GM11168 (cell line): ENCODE measurements around the gene SLC25A46.
"Not testable (repeated sequence)": the region's sequence is repeated elsewhere in the genome, so short reads cannot be mapped to it uniquely, and the experiment has no call there.

Experiments used
- in situ Hi-C: fragments of 300-500 bp; cut with MboI; formaldehyde crosslinking; loops from one replicate; pipeline ENCODE4 v1.12.0; 2022; ENCODE audit warnings: low sequenced_read_pairs; ENCODE audit not compliant: unreplicated experiment

The SLC25A46 gene

GRCh38 chr5:110738812-110739651, at the start of gene SLC25A46:
Gene SLC25A46, plus strand, starts transcription at chr5:110739007. Its CDS starts 113 bp downstream, at chr5:110739120.
- in situ Hi-C loops = loop anchor here (25.0 kb wide), 1 partner anchor 1423 kb away; no protein-coding TSS in a partner anchor

GRCh38 chr5:110690587-110690986, 48.2 kb upstream of the SLC25A46 start:
- in situ Hi-C loops = not testable (repeated sequence)

GRCh38 chr5:110692669-110693068, 46.1 kb upstream of the SLC25A46 start:
- in situ Hi-C loops = not testable (repeated sequence)

DNA sequence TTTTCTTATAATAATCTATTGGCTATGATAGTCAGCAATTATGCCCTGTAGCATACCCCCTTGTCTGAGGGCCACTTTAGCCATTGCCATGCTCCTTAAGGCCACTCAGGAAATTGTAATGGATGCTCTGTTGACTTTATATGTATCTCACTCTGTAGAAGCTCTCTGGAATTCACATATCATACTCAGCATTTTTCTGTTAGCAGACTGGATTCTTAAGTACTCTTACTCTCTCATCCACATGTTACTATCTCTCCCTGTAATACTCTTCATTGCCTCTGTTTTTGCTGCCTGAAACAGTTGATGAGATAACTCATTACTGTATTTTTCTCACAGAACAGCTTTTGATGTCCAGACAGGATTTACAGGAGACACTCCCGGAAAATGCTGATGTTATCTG, 36.5 kb upstream of the SLC25A46 start:
- in situ Hi-C loops = no loop called here

GRCh38 chr5:110702704-110703103, 36.1 kb upstream of the SLC25A46 start:
- in situ Hi-C loops = no loop called here

DNA sequence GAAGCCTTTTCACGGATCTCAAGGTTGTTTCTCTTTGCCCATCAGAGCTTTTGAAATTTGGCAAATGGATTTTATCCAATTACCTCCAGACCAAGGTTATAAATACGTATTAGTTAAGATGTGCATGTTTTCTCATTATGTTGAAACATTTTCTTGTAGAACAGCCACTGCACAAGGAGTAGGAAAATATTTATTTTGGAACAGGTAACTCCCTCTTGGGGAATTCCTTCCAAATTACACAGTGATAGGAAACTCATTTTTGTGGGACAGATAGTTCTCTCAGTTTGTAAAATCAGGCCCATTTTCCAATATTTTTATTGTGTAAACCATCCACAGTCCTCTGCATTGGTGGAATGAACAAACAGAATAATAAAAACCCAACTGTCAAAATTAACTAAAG, 35.3 kb upstream of the SLC25A46 start:
- in situ Hi-C loops = no loop called here

GRCh38 chr5:110705349-110705748, 33.5 kb upstream of the SLC25A46 start:
- in situ Hi-C loops = no loop called here

DNA sequence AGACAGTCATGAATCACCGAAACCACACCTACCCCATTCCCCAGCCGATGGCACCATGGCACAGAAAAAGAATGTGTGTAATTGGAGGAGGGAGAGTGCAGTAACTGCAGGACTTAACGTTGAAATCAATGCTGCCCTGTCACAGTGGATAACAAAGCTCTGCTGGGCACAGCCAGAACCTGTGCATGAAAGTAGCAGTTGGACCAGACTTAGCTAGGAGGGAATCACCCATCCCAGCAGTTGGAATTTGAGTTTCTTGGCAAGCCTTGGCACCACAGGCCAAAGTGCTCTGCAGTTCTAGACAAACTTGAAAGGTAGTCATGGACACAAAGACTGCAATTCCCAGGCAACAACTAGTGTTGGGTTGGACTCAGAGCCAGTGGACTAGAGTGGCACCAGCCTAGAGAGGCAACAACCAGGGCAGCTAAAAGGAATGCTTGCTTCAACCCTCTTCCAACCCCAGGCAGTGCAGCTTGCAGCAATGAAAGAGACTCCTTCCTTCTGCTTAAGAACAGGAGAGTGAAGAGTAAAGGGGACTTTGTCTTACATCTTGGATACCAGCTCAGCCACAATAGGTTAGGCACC, 31.5 kb upstream of the SLC25A46 start:
- in situ Hi-C loops = no loop called here

GRCh38 chr5:110716247-110717245, 22.3 kb upstream of the SLC25A46 start:
- in situ Hi-C loops = no loop called here

- in situ Hi-C loops = no loop called here
Measured at GRCh38 chr5:110718311-110718710, 20.5 kb upstream of the SLC25A46 start.

GRCh38 chr5:110726249-110727024, 12.4 kb upstream of the SLC25A46 start, which contains the start of gene TMEM232:
Gene TMEM232, minus strand, starts transcription at chr5:110726671. Its CDS starts 59,319 bp downstream, at chr5:110667352.
- in situ Hi-C loops = loop anchor here (25.0 kb wide), 1 partner anchor 1436 kb away; no protein-coding TSS in a partner anchor

- in situ Hi-C loops = loop anchor here (25.0 kb wide), 1 partner anchor 1435 kb away; no protein-coding TSS in a partner anchor
Measured at GRCh38 chr5:110727025-110727314, 11.8 kb upstream of the SLC25A46 start.

GRCh38 chr5:110731499-110731898, 7.3 kb upstream of the SLC25A46 start:
- in situ Hi-C loops = loop anchor here (25.0 kb wide), 1 partner anchor 1431 kb away; no protein-coding TSS in a partner anchor

DNA sequence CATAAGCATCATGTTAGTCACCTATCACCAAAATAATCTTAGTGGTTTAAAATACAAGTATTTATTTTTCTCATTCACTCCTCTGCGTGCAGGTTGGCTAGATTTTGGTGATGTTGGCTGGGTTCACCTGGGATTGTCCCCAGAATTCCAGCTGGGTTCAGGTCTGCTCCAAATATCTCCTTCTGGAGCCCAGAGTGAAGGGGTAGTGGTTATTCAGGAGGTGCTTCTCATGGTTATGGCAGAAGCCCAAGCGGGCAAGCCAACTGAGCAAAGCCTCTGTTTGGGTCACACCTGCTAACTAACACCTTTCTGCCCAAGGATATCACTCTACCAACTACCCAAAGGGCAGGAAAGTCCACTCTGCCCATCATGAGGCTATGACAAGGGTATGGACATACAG, 4.7 kb upstream of the SLC25A46 start:
- in situ Hi-C loops = loop anchor here (25.0 kb wide), 1 partner anchor 1428 kb away; no protein-coding TSS in a partner anchor

GRCh38 chr5:110735556-110735955, 3.3 kb upstream of the SLC25A46 start:
- in situ Hi-C loops = loop anchor here (25.0 kb wide), 1 partner anchor 1427 kb away; no protein-coding TSS in a partner anchor

DNA sequence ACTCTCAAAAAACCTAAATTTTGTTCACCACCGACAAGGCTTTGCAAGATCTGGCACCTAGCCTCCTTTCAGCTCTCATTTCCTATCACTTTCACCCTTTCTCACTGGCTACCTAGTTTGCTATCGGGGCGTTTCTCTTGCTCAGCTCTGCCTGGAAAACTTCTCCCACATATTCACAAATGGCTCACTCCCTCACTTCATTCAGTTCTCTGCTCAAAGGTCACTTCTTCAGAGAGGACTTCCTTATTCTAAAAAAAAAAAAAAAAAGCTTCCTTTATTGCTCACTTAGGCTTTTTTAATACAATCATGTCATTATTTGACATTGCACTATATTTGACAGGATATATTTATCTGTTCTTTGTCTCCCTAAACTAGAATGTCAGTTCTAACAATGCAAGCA, 2.1 kb upstream of the SLC25A46 start:
- in situ Hi-C loops = loop anchor here (25.0 kb wide), 1 partner anchor 1426 kb away; no protein-coding TSS in a partner anchor

- in situ Hi-C loops = loop anchor here (25.0 kb wide), 1 partner anchor 1424 kb away; no protein-coding TSS in a partner anchor
Measured at GRCh38 chr5:110738503-110738811, 350 bp upstream of the SLC25A46 start.

GRCh38 chr5:110751902-110752762, 13.3 kb downstream of the SLC25A46 start:
- in situ Hi-C loops = loop anchor here (25.0 kb wide), 2 partner anchors 310 to 510 kb away; partner anchors contain the start of gene TSLP
